Fibroblast of skin of scalp (primary cell): Measurements from ENCODE around the gene SCUBE1.
A peak's percentile ranks its signal among the peaks of the same experiment; 100 is the strongest.

ENCODE experiments used
- DNase-seq: peaks from one replicate; pipeline ENCODE4 v3.0.0-alpha.2; 2013

Gene SCUBE1

GRCh38 chr22:43152357-43153071 is 190.7 kb downstream of the SCUBE1 start:
- DNase-seq = peak; percentile 56

GRCh38 chr22:43152003-43152356 is 191.2 kb downstream of the SCUBE1 start:
- DNase-seq = no peak

- DNase-seq = peak; percentile 79
These were observed 191.7 kb downstream of the SCUBE1 start, which contains the start of gene TSPO for GRCh38 chr22:43151251-43152002. Gene TSPO, plus strand, starts transcription at chr22:43151559. Its CDS starts 7,680 bp downstream, at chr22:43159239.

- no peak for DNase-seq
These were observed 192.4 kb downstream of the SCUBE1 start for GRCh38 chr22:43150731-43151206.

- DNase-seq = no peak
These were observed 194.6 kb downstream of the SCUBE1 start for GRCh38 chr22:43148581-43148980.

- no peak for DNase-seq
These were observed 195.4 kb downstream of the SCUBE1 start for GRCh38 chr22:43147821-43148220.
